ENCODE data around the gene LTO1. TPM values are rescaled to one million over a fixed set of nuclear protein-coding genes. Genes with fewer than 3 reads are reported as not detected.
"Not testable (repeated sequence)": the region's sequence is repeated elsewhere in the genome, so short reads cannot be mapped to it uniquely, and the experiment has no call there.

LTO1 gene
- total RNA-seq, 1 donor from 2014 or later = 52.5 TPM

DNA sequence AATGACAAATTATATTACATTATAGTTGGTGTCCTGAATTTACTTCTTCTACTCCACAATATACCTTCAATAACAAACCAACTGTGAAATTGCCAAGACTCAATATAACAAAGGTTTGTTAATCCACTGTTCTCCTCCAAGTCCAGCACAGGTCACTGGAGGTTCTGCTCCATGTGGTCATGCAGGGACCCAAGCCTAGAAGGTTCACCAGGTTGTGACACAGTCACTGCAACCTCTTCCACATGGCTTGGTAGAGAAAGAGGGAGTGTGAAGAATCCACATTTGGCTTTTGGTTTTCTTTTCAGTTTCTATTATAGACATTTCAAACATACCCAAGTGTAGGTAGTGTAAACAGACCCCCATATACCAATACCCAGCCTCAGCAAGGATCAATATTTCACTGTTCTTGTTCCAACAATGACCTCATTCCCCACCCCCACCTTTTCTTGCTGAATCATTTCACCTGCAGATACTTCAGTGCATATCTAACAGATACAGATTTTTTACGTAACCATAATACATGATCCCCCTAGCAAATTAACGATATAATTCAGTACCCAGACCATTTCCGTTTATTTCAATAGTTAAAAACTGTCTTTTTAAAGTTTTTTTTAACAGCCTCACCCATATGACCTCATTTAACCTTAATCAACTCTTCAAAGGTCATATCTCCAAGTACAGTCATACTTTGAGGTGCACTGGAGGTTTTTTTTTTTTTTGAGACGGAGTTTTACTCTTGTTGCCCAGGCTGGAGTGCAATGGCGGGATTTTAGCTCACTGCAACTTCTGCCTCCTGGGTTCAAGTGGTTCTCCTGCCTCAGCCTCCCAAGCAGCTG, 14.5 kb upstream of the LTO1 start:
- ChIA-PET CTCF (interaction anchor here (1.3 kb wide), 1 partner anchor 153 kb away, joined by 3 read pairs; no protein-coding TSS in a partner anchor), POLR2A (no interaction called here)
- no peak for TF ChIP-seq CTCF (IDR thresholded peaks at IDR 0.05)
- Mint-ChIP-seq H3K9me3 (peaks cover 3% of the 10 kb centered on the region), H3K4me1 (peaks cover 9% of the 10 kb centered on the region), H3K27ac (no peak overlapping the region), H3K4me3 (no peak overlapping the region), H3K27me3 (peaks cover 36% of the 10 kb centered on the region), H3K36me3 (ENCODE audit: low read depth) (no peaks in the 10 kb centered on the region)
- intact Hi-C loops (cut with micrococcal nuclease) = loop anchor here (5.0 kb wide), 1 partner anchor 1068 kb away; no protein-coding TSS in a partner anchor
- DNase-seq (no peak), ATAC-seq (ENCODE audit: low read depth) (no peak)

DNA sequence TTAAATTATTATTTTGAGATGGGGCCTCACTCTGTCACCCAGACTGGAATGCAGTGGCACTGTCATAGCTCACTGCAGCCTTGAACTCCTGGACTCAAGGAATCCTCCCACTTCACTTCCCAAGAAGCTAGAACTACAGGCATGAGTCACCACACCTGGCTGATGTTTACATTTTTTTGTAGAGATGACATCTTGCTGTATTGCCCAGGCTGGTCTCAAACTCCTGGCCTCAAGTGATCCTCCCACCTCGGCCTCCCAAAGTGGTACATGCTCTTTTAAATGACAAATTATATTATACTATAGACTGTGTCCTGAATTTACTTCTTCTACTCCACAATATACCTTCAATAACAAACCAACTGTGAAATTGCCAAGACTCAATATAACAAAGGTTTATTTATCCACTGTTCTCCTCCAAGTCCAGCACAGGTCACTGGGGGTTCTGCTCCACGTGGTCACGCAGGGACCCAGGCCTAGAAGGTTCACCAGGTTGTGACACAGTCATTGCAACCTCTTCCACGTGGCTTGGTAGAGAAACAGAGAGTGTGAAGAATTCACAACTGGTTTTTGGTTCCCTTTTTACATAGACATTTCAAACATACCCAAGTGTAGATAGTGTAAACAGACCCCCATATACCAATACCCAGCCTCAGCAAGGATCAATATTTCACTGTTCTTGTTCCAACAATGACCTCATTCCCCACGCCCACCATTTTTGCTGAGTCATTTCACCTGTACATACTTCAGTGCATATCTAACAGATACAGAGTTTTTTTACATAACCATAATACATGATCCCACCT, 13.0 kb upstream of the LTO1 start:
- DNase-seq; POLR2A ChIA-PET; H3K36me3 Mint-ChIP-seq (ENCODE audit: low read depth); H3K27ac Mint-ChIP-seq; H3K4me3 Mint-ChIP-seq; CTCF ChIA-PET; H3K9me3 Mint-ChIP-seq; H3K4me1 Mint-ChIP-seq; ATAC-seq (ENCODE audit: low read depth): not testable (repeated sequence)
- intact Hi-C loops (cut with micrococcal nuclease) = loop anchor here (2.0 to 5.0 kb wide), 2 partner anchors 783 to 1069 kb away; no protein-coding TSS in a partner anchor
- H3K27me3 Mint-ChIP-seq = peaks cover 36% of the 10 kb centered on the region

DNA sequence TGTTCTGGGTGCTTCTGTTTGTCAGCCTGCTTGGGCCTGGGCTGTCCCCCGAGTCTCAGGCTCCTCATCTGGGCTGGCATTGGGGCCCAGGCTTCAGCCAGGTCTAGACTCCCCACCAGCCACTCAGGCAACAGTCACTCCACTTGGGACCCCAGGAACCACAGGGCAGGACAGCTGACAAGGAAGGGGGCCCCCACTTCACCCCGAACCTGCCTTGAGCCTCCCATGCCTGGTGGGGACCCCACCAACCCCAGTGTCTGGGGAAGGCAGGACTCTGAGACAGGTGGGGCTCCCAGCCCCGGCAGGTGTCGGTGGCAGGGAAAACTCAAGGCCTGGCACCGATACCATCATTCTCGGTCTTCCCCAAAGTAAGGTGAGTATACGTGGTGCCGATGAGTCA, 11.7 kb upstream of the LTO1 start:
- H3K27me3 Mint-ChIP-seq = peaks cover 30% of the 10 kb centered on the region
- no peak for TF ChIP-seq CTCF (IDR thresholded peaks at IDR 0.05)
- H3K4me1 Mint-ChIP-seq = peaks cover 9% of the 10 kb centered on the region
- ChIA-PET POLR2A (no interaction called here), CTCF (no interaction called here)
- ATAC-seq (ENCODE audit: low read depth) (no peak), DNase-seq (no peak)
- intact Hi-C loops (cut with micrococcal nuclease) = loop anchor here (1.0 to 5.0 kb wide), 3 partner anchors 509 to 1070 kb away; no protein-coding TSS in a partner anchor
- peaks cover 3% of the 10 kb centered on the region for H3K9me3 Mint-ChIP-seq
- H3K36me3 Mint-ChIP-seq (ENCODE audit: low read depth) = no peaks in the 10 kb centered on the region
- no peak overlapping the region for H3K27ac Mint-ChIP-seq
- no peak overlapping the region for H3K4me3 Mint-ChIP-seq

DNA sequence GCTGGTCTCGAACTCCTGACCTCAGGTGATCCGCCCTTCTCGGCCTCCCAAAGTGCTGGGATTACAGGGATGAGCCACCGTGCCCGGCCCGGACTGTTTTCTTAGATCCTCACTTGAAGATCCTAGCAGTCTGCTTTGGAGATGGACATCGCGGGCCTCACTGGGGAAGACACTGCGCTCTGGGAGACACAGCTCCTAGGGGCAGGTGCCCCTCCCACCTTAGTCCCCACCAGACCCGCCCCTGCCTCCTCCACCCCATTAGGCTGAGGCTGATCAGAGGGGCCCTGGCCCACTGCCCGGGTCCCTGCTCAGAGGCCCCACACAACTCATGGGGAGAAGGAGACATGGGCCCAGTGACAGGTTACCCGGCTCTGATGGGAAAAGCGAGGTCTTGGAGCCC, 11.3 kb upstream of the LTO1 start:
- ChIA-PET CTCF (no interaction called here), POLR2A (no interaction called here)
- H3K4me1 Mint-ChIP-seq = peaks cover 9% of the 10 kb centered on the region
- no peak overlapping the region for H3K4me3 Mint-ChIP-seq
- peaks cover under 1% of the 10 kb centered on the region for H3K9me3 Mint-ChIP-seq
- TF ChIP-seq CTCF (IDR thresholded peaks at IDR 0.05) = no peak
- H3K36me3 Mint-ChIP-seq (ENCODE audit: low read depth) = no peaks in the 10 kb centered on the region
- no peak overlapping the region for H3K27ac Mint-ChIP-seq
- DNase-seq (no peak), ATAC-seq (ENCODE audit: low read depth) (no peak)
- peaks cover 26% of the 10 kb centered on the region for H3K27me3 Mint-ChIP-seq
- intact Hi-C loops (cut with micrococcal nuclease) = loop anchor here (1.0 to 5.0 kb wide), 3 partner anchors 510 to 1071 kb away; no protein-coding TSS in a partner anchor

- no peak overlapping the region for H3K4me3 Mint-ChIP-seq
- no peaks in the 10 kb centered on the region for H3K36me3 Mint-ChIP-seq (ENCODE audit: low read depth)
- CTCF ChIA-PET = no interaction called here
- intact Hi-C loops (cut with micrococcal nuclease) = loop anchor here (1.0 to 5.0 kb wide), 2 partner anchors 157 to 1072 kb away; no protein-coding TSS in a partner anchor
- peaks cover 19% of the 10 kb centered on the region for H3K27me3 Mint-ChIP-seq
- peaks cover 9% of the 10 kb centered on the region for H3K4me1 Mint-ChIP-seq
- DNase-seq = no peak
- H3K9me3 Mint-ChIP-seq = no peaks in the 10 kb centered on the region
- TF ChIP-seq CTCF (IDR thresholded peaks at IDR 0.05) = no peak
- H3K27ac Mint-ChIP-seq = no peak overlapping the region
- POLR2A ChIA-PET = no interaction called here
- no peak for ATAC-seq (ENCODE audit: low read depth)
Measured at GRCh38 chr11:69685348-69685747, 10.2 kb upstream of the LTO1 start.
